NCI-H187 treated with DMSO at 0.1 percent for 48 hours (cell line): ENCODE results near the gene PSD.

Source experiments
- DNase-seq: peaks from one replicate; lab custom pipeline; 2025; lab: John Stamatoyannopoulos, UW

Gene PSD

DNA sequence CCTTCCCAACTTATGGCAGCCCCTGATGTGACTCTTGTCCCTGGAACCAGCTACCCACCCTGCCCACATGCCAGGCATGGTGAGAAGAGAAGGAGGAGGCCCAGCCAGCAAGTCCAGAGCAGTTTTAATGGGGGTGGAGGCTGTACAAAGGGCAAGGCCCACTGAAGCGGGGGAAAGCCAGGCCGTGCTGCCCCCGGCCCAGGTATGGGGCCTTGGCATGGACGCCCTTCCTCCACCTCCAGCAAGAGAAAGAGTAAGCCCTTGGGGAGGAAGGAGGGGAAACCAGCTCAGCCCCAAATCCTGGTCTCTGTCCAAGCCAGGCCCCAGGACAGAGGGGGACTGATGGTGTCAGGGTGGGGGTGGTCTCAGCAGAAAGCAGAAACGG, 16.1 kb downstream of the PSD start:
- no peak for DNase-seq

DNA sequence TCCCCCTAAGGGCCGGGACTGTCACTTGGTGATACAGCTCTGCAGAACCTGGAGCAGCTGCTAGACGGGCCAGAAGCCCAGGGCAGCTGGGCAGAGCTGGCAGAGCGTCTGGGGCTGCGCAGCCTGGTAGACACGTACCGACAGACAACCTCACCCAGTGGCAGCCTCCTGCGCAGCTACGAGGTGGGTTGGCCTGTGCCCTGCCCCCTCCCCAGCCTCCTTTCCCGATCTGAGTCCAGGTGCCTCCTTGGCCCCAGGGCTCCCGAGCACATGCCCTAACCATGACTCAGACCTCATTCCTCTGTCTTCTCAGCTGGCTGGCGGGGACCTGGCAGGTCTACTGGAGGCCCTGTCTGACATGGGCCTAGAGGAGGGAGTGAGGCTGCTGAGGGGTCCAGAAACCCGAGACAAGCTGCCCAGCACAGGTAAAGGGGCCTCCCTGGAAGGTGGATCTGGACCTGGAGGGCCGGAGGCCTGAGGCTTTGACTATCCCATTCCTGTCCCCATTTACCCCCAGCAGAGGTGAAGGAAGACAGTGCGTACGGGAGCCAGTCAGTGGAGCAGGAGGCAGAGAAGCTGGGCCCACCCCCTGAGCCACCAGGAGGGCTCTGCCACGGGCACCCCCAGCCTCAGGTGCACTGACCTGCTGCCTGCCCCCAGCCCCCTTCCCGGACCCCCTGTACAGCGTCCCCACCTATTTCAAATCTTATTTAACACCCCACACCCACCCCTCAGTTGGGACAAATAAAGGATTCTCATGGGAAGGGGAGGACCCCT, 16.7 kb downstream of the PSD start:
- no peak for DNase-seq

DNA sequence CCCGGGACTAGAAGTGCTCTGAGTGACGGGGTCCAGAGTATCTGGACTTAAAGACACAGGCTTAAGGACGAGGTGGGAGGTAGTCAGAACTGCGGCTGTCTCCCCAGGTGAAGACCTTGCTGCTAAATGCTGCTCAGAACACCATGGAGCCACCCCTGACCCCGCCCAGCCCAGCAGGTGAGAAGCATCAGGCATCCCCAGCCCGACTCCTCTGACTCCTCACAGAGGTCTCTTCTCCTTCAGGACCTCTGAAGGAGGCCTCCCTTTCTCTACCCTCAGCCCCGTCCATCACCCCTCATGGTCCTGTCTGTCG, 17.3 kb downstream of the PSD start:
- DNase-seq = no peak

DNA sequence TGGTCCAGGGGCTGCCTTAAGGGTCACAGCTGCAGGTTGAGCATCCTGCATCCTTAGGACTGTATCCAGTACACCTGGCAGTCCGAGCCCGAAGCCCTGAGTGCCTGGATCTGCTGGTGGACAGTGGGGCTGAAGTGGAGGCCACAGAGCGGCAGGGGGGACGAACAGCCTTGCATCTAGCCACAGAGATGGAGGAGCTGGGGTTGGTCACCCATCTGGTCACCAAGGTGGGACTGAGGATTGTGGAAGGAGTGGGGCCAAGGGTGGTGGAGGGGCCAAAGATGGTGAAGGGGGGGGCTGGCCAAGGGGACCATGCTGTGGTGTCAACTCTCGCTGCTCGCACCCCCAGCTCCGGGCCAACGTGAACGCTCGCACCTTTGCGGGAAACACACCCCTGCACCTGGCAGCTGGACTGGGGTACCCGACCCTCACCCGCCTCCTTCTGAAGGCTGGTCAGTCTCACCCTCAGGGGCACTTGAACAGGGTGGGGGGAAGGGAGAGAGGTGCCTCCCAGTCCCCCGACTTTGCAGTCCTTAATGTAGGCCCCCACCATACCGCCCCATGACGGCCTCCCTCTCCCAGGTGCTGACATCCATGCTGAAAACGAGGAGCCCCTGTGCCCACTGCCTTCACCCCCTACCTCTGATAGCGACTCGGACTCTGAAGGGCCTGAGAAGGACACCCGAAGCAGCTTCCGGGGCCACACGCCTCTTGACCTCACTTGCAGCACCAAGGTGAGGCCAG, 17.8 kb downstream of the PSD start:
- no peak for DNase-seq

DNA sequence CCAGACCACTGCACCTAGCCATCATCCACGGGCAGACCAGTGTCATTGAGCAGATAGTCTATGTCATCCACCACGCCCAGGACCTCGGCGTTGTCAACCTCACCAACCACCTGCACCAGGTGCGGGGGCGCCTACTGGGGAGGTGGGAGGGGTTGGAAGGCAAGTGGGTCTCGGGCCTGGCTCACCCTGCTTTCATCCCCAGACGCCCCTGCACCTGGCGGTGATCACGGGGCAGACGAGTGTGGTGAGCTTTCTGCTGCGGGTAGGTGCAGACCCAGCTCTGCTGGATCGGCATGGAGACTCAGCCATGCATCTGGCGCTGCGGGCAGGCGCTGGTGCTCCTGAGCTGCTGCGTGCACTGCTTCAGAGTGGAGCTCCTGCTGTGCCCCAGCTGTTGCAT, 18.5 kb downstream of the PSD start:
- DNase-seq = no peak

DNA sequence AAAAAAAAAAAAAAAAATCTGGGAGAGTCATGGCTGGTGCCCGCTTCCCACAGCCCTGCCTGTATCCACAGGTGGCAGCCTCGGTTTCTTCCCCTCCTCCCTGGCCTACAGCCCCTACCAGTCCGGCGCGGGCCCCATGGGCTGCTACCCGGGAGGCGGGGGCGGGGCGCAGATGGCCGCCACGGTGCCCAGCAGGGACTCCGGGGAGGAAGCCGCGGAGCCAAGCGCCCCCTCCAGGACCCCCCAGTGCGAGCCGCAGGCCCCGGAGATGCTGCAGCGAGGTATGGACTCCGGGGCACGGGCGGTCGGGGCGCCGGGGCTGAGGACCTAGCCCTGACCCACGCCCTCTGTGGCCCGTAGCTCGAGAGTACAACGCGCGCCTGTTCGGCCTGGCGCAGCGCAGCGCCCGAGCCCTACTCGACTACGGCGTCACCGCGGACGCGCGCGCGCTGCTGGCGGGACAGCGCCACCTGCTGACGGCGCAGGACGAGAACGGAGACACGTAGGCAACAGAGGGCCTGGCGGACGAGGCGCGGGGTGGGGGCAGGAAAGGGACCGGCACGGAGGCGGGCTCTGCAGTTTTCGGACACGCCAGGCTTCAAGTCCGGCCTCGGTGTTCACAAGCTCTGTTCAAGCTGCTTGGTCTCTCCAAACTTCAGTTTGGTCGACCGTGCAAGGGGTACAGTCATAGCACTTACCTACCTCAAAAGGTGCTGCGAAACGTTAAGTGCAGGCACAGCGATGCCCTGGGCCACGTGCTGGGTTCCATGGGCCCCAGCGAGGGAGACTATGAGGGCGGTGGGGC, 19.2 kb downstream of the PSD start:
- DNase-seq = no peak

DNA sequence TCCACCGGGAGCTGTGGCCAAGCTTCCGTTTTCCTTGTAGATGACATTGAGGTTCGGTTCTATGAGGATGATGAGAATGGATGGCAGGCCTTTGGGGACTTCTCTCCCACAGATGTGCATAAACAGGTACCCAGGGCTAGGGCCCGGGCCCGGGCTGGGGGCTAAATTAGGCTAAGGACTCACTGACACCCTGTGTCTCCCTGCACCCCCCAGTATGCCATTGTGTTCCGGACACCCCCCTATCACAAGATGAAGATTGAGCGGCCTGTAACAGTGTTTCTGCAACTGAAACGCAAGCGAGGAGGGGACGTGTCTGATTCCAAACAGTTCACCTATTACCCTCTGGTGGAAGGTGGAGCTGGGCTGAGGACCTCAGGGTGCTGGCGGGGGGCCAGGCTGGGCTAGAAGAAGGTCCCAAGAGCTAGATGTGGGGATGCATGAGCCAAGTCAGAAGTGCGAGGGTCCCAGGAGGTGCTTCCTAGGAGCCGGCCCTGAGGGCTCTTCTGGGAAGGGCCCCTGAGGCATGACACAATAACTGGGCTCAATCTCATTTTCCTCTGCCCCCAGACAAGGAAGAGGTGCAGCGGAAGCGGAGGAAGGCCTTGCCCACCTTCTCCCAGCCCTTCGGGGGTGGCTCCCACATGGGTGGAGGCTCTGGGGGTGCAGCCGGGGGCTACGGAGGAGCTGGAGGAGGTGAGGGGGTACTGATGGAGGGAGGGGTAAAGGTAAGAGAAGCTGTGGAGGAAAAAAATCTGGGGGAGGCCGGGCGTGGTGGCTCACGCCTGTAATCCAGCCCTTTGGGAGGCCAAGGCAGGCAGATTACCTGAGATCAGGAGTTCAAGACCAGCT, 20.2 kb downstream of the PSD start:
- no peak for DNase-seq

DNA sequence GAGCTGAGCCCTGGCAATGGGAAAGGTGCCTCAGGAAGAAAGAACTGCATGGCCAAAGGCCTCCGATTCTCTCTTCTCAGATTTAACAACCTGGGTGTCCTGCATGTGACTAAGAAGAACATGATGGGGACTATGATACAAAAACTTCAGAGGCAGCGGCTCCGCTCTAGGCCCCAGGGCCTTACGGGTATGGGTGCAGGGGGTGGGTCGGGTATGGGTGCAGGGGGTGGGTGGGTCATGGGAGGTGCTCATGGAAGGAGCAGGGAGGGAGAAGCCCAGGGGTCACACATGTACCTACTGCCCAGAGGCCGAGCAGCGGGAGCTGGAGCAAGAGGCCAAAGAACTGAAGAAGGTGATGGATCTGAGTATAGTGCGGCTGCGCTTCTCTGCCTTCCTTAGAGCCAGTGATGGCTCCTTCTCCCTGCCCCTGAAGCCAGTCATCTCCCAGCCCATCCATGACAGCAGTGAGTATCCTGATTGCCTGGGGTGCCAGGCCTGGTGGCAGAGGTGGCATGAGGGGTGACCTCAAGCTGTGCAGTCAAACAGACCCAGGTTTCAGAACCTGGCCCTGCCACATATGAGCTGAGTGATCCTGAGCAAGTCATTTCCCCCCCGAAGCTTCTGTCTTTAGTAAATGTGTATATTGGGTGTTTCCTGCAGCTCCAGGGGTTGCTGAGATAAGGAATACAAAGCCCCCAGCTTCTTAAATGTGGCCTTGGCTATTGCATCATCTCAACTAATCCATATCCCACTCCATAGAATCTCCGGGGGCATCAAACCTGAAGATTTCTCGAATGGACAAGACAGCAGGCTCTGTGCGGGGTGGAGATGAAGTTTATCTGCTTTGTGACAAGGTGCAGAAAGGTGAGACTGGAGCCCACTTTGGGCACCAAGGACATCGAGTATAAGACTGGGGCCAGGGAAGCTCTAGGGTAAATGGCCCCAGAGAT, 21.1 kb downstream of the PSD start:
- DNase-seq = no peak

DNA sequence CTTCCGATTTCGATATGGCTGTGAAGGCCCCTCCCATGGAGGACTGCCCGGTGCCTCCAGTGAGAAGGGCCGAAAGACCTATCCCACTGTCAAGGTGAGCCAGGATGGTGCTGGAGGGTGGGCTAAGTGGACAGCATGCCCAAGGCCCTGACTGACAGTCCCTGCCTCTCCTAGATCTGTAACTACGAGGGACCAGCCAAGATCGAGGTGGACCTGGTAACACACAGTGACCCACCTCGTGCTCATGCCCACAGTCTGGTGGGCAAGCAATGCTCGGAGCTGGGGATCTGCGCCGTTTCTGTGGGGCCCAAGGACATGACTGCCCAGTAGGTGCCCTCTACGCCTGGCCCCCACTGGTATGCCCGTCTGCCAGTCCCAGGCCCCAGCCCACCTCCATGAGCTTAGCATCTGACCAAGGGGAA, 21.8 kb downstream of the PSD start:
- DNase-seq = no peak

DNA sequence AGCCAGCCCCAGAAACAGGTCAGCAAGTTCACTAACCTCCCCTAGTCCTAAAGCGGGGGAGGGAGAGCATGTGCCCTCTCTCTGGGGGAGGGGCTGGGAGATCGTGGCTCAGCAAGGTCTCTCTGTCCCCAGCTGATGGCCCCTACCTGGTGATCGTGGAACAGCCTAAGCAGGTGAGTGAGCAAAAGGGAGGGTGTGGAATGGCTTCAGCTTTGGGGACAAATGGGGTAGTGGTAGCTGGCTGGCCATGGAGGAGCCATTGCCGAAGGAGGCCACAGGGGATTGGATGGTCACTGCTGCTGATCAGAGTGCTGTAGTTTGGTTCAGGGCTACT, 22.3 kb downstream of the PSD start:
- no peak for DNase-seq

DNA sequence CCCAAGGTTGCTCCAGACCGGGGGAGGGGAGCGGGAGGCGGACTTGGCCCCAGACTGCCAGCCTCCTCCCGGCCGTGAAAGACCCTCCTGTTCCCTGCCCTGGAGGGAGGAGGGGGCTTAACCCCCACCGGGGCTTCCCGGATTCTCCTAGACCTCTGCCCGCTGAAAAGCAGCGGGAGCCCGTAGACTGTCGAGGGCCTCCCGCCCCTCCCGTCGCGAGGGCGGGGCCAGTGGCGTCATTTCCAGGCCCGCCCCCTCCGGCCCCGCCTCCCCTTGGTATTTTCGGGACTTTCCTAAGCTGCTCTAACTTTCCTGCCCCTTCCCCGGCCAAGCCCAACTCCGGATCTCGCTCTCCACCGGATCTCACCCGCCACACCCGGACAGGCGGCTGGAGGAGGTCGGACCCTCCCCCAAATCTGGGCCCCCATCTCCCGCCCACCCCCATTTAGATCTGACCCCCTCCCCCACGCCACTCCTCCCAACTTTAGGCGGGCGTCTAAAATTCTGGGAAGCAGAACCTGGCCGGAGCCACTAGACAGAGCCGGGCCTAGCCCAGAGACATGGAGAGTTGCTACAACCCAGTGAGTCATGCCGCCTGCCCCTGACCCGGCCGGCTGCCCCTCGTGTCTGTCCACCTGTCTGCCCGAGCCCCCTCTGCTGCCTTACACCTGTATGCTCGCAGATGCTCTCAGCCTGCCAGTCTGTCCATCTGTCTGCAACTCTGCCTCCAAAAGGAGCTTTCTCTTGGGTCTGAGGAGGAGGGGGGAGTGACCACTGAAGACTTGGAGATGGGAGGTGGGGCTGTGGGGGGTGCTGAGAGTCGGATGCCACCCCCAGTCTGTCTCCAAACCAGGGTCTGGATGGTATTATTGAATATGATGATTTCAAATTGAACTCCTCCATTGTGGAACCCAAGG, 22.9 kb downstream of the PSD start, which contains the start of gene NFKB2:
NFKB2 (plus strand) TSS at position 306 of the 917 bp plus-strand sequence; CDS start at position 561, 255 bp downstream.
- DNase-seq = no peak

DNA sequence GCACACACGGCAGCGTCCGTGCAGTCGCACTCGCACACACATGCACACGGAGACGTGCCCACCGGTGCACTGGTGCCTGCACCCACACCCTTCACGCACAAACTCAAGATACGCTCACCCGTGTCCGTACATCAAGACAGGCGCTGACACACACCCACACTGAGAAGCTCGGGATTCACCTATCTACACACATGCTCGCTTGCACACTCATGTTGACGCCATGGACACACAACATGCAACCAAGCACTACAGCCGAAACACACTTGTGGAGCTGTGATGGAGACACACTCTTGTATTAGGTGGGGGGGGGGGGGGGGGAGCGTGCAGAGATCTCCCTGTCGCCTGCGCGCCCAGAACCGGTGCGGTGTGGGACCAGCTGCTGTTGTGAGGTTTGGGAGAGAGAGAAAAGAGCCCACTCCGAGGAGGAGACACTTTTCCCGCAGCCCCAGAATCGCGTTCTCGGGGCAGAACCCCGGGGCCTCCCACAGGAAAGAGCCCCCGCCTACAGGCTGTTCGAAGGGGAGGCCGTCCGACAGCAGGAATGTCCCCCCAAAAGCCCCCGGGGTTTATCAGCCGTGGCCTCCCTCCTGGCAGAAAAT, 23.7 kb downstream of the PSD start:
- DNase-seq = no peak

DNA sequence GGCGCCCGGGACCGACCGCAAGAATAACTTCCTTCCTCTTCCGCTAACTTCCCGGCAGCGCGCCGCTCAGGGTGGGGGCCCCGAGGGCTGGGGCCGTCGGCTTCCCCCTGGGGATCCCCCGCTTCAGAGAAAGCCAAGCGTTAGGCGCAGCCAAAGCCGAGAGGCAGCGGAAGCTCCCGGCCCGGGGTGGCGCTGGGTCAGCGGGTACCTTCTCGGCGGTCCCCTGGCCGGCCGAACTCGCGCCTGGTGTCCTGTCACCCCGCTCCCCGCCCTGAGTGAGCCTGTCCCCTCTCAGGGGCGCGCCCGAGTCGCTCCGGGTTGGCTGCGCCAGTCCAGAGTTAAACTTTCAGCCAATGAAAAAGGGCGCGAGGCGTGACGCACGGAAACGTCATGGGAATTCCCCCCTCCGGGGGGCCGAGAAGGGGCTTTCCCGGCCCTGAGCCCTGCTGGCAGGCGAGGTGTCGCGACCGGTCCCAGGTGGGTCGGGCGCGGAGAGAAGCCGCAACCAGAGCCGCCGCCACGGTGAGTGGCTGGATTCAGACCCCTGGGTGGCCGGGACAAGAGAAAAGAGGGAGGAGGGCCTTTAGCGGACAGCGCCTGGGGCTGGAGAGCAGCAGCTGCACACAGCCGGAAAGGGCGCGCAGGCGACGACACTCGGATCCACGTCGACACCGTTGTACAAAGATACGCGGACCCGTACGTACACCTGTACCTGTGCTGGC, 24.3 kb downstream of the PSD start:
- no peak for DNase-seq

DNA sequence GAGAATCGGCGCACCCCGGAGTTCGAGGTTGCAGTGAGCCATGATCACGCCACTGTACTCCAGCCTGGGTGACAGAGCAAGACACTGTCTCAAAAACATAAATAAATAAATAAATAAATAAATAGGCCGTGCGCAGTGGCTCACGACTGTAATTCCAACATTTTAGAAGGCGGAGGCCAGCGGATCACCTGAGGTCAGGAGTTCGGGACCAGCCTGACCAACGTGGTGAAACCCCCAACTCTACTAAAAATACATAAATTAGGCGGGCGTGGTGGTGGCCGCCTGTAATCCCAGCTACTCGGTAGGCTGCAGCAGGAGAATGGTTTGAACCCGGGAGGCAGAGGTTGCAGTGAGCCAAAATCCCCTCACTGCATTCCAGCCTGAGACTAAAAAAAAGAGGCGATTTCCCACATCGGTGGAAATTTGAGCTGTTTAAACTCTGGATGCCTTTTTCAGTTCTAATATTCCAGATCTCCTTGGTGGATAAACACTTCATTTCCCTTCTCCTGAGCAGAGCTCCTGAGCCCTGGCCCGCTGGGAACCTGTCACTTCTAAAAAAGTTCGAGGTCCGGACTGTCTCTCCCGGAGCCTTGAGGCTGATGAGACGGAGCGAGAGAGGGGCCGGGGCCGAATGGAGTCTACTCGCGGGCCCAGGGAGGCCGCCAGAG, 25.0 kb downstream of the PSD start:
- DNase-seq = no peak

DNA sequence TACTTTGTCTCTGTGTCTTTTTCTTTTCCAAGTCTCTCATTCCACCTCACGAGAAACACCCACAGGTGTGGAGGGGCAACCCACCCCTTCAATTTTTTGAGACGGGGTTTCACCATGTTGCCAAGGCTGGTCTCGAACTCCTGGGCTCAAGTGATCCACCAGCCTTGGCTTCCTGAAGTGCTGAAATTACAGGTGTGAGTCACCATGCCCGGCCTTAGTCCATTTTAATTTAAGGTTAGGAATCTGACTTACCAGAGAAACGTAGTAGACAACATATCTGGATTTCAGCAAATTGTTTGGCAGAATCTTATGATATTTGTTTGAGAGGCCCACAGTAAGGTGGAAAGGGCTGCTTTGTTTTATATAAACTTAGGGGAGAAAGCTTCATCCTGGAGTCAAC, 26.3 kb downstream of the PSD start:
- no peak for DNase-seq

DNA sequence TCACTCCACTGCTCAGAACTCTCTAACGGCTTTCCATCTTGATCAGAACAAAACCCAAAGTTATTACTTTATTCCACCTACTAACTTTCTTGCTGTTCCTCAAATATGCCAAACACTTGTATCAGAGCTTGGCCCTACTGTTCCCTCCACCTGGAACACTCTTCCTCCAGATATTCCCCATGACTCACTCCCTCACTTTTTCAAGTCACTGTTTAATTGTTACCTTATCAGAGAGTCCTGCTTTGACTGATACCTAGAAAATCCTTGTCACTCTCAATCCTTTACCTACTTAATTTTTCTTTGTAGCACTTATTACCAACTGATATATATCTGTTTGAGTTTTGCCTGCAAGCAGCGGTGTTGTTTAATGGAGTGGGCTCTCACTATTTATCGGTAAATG, 28.7 kb downstream of the PSD start:
- no peak for DNase-seq

DNA sequence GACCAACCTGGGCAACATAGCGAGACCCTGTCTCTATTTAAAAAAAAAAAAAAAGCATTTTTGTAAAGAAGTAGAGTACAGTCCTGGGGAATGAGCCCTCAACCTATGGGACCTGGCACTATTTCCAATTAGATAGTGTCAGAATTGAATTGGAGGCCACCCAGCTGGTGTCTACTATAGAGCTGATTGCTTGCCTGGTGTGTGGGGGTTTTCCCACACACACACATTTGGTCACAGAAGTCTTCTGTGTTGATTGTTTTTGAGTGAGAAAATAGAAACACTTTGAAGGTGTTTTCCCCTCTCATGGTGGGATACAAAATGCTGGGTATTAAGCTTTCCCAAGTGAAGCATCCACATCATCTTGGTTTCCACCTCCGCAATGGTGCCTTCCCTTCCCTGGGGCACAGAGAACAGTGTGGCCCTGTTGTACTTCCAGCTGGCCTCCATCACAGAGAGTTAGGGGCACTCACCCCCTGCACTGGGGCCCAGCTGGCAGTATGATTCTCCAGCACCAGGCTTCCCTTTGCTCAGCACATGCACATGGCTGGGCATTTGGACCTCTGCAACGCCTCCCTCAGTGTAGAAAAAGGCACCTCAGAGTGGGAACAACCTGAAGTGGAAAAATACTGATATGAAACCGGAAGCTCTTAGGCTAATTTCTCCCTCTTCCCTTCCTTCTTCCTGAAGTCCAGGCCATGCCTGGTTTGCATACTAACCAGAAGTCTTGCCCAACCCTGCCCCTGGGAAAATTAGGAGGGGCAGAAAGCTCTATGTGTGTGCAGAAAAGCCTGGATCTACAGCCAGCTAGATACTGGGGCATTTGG, 33.8 kb downstream of the PSD start:
- no peak for DNase-seq
